DMS153 treated with DMSO at 0.1 percent for 48 hours (cell line): ENCODE results near the gene HID1.

ENCODE experiments used
- DNase-seq: peaks from one replicate; lab custom pipeline; 2025; ENCODE audit not compliant: unreplicated experiment; lab: John Stamatoyannopoulos, UW

Gene HID1

DNA sequence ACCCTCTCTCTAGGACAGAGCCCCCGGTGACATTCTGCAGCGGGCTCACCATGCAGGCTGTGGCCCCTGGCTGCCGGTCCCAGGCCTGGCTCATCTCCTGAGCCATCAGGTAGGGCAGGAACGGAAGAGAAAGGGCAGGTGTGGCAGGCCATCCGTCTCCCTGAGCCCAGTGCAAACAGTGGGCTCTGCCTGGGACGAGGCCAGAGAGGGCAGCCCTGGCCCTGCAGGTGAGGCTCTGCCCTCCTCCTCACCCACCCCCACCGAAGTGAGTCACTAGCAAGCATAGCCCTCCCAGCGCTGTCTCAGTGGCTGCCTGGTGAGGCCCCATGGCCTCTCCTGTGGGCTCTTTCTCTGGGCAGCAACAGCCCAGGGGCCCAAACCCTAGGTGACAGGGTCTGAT, 22.4 kb downstream of the HID1 start:
- no peak for DNase-seq

DNA sequence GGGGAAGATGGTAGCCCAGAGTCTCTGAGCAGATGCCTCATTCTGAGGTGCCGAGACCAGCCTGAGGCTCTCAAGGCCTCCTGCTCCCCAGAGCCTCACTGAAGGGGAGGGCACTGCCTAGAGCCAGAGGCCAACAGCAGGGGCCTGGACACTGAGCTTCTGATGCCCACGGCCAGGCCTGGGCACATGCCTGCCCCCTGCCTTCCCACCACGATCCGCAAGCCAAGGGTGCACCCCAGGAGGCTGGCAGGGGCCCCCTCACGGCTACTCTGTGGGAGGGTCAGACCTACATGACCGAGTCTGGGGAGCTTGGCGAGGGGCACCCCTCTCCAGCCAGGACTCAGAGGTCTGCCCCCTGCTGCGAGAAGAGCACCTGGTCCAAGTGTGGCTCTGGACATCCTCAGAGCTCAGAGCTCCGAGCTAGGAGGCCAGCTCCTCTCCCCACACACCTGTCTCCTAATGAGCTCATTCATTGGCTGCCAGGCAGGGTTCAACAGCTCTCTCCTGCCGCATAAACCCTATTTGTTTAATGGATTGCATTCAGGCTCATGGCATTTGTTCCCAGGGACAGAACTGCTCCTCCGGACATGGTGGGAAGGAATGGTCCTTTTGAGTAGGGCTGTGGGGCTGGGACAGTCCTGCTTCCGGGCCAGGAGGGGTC, 23.0 kb downstream of the HID1 start:
- no peak for DNase-seq

DNA sequence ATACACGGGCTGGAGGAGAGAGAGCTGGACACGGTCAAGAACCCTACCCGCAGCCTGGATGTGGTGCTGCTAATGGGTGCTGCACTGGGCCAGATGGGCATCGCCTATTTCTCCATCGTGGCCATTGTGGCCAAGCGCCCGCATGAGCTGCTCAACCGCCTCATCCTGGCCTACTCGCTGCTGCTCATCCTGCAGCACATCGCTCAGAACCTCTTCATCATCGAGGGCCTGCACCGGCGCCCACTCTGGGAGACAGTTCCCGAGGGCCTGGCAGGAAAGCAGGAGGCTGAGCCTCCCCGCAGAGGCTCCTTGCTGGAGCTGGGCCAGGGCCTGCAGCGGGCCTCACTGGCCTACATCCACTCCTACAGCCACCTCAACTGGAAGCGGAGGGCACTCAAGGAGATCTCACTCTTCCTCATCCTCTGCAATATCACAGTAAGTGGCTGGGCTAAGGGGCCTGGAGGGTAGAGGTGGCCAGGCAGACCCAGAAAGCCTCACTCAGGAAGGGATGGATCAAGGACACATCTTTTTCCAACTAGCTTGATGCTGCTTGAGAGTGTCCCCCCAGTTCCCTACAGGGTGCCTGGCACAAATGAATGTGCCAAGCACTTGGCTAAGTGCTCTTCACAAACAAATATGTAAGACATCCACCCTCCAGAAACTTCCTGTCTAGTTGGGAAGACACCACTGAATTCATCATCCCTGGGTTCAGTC, 25.4 kb downstream of the HID1 start:
- no peak for DNase-seq

DNA sequence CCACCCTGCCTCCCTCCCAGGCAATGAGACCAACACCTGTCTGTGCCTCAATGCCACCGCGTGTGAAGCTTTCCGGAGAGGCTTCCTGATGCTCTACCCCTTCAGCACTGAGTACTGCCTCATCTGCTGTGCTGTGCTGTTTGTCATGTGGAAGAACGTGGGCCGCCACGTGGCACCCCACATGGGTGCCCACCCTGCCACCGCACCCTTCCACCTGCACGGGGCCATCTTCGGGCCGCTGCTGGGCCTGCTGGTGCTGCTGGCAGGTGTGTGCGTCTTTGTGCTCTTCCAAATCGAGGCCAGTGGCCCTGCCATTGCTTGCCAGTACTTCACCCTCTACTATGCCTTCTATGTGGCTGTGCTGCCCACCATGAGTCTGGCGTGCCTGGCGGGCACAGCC, 25.9 kb downstream of the HID1 start:
- DNase-seq: no peak

DNA sequence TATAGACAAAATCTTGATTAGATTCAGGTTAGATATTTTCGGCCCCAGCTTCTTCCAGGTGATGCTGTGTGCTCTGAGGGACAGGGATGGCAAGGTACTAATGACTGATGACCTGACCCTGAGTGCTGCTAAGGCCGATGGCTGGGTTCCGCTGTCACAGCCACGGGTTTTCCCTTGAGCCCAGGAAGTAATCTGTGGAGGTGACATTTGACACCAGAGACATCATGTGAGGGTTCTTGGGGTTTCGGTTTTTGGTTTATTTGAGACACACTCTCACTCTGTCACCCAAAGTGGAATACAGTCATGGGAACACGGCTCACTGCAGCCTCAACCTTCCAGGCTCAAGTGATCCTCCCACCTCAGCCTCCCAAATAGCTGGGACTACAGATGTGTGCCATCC, 27.0 kb downstream of the HID1 start:
- no peak for DNase-seq

DNA sequence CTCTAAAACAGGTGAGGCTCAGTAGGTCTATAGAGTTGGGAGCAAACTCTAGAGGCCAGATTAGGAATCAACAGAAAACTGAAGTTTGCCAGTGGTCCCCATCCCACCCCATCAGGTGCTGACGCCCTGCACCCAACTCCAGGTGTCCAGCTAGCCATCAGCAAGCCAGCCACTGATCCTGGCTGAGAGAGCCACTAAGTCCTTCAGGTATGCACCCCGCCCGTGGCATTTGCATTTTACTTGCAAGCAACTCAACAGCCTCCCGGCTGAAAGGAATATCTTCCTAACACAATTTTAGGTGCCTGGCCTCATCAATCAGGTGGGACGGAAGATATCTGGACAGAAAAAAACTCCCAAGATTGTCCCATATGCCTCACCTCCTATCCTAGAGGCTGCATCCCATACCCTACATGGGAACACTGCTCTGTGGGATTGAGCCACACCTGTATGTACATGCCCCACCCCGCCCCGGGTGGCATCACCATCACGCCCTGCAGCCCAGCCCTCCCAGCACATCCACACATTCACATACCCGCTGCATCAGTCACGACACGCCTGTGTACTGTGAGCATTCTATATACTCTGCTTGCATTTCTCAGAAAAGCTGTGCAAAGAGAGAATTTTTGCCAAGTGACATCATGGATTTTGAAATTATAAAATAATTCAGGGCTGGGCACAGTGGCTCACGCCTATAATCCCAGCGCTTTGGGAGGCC, 28.6 kb downstream of the HID1 start:
- DNase-seq: no peak

DNA sequence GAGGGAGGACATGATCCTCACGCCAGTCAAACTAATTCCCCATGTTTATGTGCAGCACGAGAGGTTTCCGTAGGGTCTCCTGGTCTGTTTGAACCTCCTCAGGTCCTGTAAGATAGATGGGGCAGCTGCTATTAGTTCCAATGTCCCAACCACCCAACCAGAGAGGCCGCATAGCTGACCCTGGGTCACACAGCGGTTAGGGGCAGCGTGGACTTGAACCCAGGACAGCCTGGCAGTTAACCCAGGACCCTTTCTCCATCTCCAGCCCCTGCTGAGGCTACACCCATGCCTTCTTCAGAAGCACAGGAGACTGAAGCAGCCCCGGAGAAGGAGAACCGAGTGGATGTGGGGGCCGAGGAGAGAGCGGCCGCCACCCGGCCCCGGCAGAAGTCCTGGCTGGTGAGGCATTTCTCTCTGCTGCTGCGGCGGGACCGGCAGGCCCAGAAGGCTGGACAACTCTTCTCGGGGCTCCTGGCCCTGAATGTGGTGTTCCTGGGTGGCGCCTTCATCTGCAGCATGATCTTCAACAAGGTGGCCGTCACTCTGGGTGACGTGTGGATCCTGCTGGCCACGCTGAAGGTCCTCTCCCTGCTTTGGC, 31.3 kb downstream of the HID1 start:
- DNase-seq: no peak

DNA sequence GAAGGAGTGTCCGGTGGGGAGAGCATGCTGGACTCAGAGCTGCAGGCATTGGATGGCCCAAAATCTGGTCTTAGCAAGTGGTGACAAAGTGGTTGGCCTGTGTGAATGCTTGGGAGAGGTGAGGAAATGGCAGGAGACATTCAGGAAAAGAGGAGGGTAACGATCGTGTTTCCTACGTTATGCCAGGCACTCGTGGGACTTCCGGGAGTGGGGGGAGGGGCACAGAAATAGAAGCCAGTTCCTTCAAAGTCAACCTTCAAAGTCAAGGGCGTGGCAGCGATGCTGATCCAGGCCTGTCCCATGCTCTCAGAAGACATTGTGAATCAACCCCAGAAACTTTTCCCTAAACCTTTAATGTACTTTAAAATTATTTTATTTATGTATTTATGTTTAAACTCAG, 33.0 kb downstream of the HID1 start:
- DNase-seq: no peak

DNA sequence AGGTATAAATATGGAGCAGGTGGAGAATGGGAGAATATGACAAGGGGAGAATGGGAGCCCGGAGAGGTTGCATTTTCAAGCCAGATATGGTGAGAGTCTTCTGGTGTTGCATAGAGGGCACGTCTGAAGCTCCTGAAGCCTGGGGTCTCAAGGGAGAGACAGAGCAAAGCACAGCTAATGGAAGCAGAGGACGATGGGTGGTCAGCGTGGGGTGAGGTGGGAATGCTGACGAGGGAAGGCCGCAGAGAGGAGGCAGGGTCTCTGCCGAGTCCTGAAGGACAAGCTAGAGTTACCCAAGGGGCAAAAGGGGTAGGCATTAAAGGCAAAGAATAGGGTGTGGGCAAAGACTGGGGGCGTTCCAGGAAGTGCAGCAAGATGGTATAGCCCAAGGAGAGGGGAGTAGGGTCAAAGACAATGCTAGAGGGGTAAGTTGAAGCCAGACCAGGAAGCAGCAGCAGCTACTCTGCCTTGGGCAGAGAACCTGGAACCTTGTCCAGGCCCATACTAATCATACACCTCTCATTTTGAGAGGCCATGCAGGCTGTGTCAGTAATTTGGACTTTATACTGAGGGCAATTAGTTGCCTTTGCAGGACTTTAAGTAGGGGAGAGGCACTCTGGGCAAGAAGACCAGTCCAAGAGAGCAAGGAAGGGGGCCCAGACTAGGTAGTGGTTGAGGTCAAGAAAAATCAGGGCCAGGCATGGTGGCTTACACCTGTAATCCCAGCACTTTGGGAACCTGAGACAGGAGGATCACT, 34.2 kb downstream of the HID1 start:
- DNase-seq: no peak

DNA sequence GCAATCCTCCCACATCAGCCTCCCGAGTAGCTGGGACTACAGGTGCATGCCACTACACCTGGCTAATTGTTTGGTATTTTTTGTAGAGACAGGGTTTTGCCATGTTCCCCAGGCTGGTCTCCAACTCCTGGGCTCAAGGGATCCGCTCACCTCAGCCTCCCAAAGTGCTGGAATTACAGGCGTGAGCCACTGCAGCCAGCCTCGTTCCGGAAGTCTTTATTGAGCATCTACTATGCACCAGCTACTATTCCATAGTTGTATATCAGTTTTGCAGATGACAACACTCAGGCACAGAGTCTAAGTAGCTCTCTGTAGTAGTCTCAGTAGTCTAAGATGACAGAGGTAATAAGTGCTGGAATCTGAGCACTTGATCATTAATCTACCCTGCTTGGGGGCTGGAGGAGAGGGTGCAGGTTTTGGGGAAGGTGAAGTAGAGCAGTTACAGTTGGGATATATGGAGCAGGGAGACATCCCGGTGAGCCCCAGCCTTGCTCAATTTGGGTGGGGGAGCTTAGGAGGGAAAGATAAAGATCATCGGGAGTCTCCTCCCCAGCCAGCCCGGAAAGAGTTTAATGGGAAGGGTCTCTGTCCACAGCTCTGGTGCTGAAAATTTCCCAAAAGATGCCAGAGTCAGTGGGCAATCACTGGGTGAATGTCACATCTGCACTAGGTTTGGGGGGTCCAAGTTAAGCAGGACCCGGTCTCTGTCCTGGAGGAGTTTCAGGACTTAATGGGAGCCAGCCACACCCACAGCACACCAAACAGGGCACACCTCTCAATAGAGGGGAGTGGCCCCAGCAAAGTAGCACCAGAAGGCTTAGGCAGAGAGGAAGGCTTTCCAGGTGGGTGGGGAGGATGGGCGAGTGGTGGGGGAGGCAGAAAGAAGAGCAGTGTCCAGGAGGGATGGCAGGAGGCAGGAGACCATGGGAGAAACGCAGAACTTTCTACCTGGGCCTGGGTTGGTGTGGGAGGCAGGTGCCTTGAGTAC, 35.2 kb downstream of the HID1 start:
- DNase-seq: no peak

DNA sequence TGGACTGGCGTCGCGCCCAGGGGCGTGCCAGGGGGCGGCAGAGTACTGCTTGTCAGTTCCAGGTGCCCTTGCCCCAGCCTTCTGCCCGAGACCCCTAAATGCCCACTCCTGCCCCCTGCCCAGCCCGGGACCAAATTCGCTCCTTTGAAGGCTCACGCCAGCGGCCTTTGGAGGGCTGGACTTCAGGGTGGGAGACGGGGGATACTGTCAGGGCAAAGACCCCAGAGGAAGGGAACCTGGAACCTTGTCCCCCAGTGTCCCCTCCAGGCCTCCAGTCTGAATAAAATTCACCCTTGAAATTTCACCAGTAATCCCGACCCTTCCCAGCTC, 36.1 kb downstream of the HID1 start:
- no peak for DNase-seq

DNA sequence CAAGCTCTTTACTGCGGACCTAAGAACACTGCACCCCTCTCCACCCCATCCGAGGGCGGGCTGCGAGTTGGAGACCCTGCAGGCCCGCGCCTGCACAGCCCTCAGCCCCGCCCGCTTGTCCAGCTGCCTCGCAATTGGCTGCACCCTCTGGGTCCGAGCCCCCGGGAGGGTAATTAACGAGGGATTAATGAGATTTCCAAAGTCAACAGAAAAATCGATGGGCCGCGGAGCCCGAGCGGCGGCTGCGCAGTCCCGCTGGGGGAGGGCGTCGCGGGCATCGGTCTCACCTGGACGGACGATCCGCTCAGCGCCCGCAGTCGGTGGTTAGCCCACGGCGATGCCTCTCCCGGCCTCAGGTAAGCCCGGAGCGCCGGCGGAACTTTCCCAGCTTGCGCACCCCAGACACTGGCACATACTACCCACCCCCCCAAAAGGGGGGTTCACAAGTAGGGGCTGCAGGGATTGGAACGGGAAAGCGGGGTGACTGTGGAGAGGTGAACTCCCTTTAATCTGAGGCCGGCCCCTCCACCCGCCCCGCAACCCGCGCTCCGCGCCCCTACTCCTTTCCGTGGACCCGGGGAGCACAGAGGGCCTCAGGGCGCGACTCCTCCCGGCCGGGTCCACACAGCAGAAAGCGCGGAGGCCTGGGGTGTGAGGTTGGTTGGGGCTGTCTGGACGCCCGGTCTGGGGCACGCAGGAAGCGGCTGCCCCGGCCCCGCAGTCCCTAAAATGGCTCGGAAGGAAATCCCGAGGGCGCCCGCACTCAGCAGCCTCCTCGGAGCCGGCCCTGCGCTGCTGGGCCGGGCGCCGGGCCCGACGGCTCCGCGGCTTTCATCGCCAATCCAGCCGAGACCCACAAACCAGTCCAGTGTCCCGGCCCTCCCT, 36.7 kb downstream of the HID1 start, which contains the start of gene OTOP3:
Gene OTOP3, plus strand, starts transcription at position 314 of the 885 bp plus-strand sequence. Its CDS starts 24 bp downstream, at position 338.
- DNase-seq: no peak

DNA sequence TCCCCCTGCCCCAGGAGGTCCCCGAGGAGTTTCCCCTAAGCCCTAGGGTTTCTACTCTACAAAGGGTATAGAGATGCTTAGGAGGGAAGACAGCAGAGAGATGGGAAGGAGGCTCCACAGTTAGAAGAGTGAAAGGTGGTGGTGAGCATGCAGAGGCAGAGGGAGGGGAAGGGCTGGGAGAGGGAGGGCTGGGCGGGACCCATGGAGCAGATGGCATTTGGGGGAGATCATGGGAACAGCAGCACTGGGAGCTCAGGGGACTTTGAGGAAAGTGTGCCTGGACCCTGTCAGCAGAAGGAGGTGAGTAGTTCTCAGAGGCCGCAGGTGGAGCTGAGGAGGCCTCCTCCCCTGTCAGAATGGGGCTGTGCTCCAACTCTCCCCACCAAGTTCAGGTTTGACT, 37.5 kb downstream of the HID1 start:
- DNase-seq: no peak

DNA sequence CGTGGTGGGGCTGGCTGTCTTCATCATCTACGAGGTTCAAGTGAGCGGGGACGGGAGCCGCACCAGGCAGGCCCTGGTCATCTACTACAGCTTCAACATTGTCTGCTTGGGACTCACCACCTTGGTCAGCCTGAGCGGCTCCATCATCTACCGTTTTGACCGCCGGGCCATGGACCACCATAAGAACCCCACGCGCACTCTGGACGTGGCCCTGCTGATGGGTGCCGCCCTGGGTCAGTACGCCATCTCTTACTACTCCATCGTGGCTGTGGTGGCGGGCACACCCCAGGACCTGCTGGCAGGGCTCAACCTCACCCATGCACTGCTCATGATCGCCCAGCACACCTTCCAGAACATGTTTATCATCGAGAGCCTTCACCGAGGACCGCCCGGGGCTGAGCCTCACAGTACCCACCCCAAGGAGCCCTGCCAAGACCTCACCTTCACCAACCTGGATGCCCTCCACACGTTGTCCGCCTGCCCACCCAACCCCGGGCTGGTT, 42.0 kb downstream of the HID1 start:
- no peak for DNase-seq

DNA sequence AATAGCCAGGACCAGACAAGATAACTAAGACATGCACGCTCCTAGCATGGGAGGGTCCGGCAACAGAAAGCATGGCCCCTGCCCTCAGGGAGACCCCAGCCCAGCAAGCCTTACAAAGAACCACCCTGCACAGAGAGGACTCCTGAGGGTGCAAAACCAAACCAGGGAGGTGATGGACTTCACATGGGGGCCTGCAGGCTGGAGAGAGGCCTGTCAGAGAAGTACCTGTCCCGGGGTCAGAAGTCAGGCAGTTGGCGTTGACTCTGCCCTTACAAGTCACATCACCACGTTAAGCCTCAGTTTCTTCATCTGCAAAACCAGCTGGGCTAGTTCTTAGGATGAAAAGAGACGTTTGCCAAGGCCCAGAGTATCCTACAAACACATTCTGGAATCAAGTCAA, 43.8 kb downstream of the HID1 start:
- DNase-seq: no peak

DNA sequence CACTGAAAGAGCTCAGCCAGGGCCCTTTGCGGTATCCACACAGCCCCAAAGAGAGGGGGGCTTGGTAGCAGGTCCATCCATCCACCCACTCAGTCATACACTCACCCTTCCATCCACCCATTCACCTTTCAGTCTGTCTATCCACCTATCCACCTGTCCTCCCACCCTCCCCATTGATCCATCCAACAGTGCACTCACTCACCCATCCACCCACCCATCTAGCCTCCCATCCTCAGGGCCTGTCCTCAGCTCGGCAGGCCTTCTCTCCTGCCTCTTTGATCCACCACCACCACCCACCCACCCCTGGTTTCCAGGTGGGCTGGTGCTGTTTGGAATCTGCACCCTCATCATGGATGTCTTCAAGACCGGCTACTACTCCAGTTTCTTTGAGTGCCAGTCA, 47.3 kb downstream of the HID1 start:
- no peak for DNase-seq

DNA sequence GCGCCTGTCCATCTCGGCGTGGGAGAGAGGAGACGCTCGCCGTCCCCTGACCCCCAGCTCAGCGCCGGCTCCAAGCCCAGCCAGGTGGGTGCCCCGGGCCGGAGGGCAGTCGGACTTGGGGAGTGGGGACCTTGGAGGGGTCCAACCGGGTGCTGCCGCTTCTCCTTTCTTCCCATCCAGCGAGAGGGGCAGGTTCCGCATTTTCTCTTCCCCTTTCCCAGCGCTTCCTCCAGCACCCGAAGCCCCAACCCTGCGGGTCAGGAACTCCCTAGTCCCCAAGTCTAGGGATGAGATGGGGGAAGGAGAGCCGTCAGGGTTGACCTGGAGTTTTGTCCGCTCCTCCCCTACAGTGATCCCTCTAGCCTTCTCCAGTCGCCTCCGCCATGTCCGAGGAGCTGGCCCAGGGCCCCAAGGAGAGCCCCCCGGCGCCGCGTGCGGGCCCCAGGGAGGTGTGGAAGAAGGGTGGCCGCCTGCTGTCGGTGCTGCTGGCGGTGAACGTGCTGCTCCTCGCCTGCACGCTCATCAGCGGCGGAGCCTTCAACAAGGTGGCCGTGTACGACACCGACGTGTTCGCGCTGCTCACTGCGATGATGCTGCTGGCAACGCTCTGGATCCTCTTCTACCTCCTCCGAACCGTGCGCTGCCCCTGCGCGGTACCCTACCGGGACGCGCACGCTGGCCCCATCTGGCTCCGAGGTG, 48.2 kb downstream of the HID1 start, which contains the start of gene OTOP2:
Gene OTOP2, plus strand, starts transcription at position 24 of the 699 bp plus-strand sequence. Its CDS starts 360 bp downstream, at position 384.
- DNase-seq: no peak
